IMR-90 (cell line): ENCODE results near the gene VKORC1L1. TPM values are rescaled to one million over a fixed set of nuclear protein-coding genes. Genes with fewer than 3 reads are reported as not detected.

Experiments used
- ATAC-seq: fragments of 200-7000 bp; cut with Tn5 transposase; 2 replicates; pipeline ENCODE4 v1.9.1; 2020; ENCODE audit warnings: low read depth, mild to moderate bottlenecking, moderate library complexity
- BruUV-seq: library from RNA; stranded (reverse); fragments of 400-500 nt; replicated peaks from 2 replicates; lab custom pipeline; 2021; lab: Mats Ljungman, UMichigan
- CTCF ChIA-PET: fragments of 300-600 bp; formaldehyde crosslinking; extraction: SDS; loops from one replicate; lab custom pipeline; 2021; ENCODE audit warnings: antibody characterized with exemption; lab: Yijun Ruan, JAX
- POLR2A ChIA-PET: fragments of 300-600 bp; sonication (Branson Sonifier 250); formaldehyde crosslinking; loops from one replicate; lab custom pipeline; 2022; ENCODE audit warnings: antibody characterized with exemption; ENCODE audit not compliant: unreplicated experiment; lab: Charles Lee
- DNase-seq: peaks from one replicate; pipeline ENCODE4 v3.0.0; 2013
- H2AFZ ChIP-seq: replicated peaks from 2 replicates; pipeline ENCODE3; 2013; ENCODE audit warnings: low read length, mild to moderate bottlenecking; ENCODE audit not compliant: poor library complexity
- H2AK5ac ChIP-seq: 2 replicates; pipeline ENCODE4 v1.6.1; 2013; ENCODE audit warnings: low read depth, low read length, inconsistent platforms
- H2AK9ac ChIP-seq: replicated peaks from 2 replicates; pipeline ENCODE3; 2013; ENCODE audit warnings: mild to moderate bottlenecking, low read depth, low read length, moderate library complexity; ENCODE audit not compliant: poor library complexity
- H2BK120ac ChIP-seq: 2 replicates; pipeline ENCODE4 v1.6.1; 2013; ENCODE audit warnings: low read depth, low read length, inconsistent platforms
- H2BK15ac ChIP-seq: 3 replicates; pipeline ENCODE4 v1.6.1; 2013; ENCODE audit warnings: low read depth, low read length, inconsistent platforms
- H2BK20ac ChIP-seq: 2 replicates; pipeline ENCODE4 v1.6.1; 2013; ENCODE audit warnings: low read depth, mild to moderate bottlenecking, inconsistent platforms, low read length, moderate library complexity
- H2BK5ac ChIP-seq: 2 replicates; pipeline ENCODE4 v1.6.1; 2013; ENCODE audit warnings: mild to moderate bottlenecking, low read depth, low read length, inconsistent platforms; ENCODE audit not compliant: poor library complexity, severe bottlenecking
- H3K14ac ChIP-seq: replicated peaks from 2 replicates; pipeline ENCODE4 v1.6.1; 2013; ENCODE audit warnings: low read depth, low read length, inconsistent platforms
- H3K18ac ChIP-seq: 2 replicates; pipeline ENCODE4 v1.6.1; 2013; ENCODE audit warnings: low read depth, low read length, control low read depth
- H3K23ac ChIP-seq: 2 replicates; pipeline ENCODE4 v1.6.1; 2013; ENCODE audit warnings: low read depth, low read length, inconsistent platforms
- H3K27ac ChIP-seq: 2 replicates; pipeline ENCODE4 v1.5.1; 2013; ENCODE audit warnings: mild to moderate bottlenecking, control low read depth, low read length; ENCODE audit not compliant: insufficient read depth
- H3K27me3 ChIP-seq: 2 replicates; pipeline ENCODE4 v1.6.1; 2013; ENCODE audit warnings: low read length; ENCODE audit not compliant: control insufficient read depth, insufficient read depth
- H3K36me3 ChIP-seq: 2 replicates; pipeline ENCODE4 v1.6.1; 2013; ENCODE audit warnings: low read length, mixed read lengths; ENCODE audit not compliant: control insufficient read depth, insufficient read depth
- H3K4ac ChIP-seq: 2 replicates; pipeline ENCODE4 v1.6.1; 2013; ENCODE audit warnings: low read depth, low read length, inconsistent platforms
- H3K4me1 ChIP-seq: 2 replicates; pipeline ENCODE4 v1.6.1; 2013; ENCODE audit warnings: low read length, mixed read lengths; ENCODE audit not compliant: control insufficient read depth, insufficient read depth
- H3K4me2 ChIP-seq: 2 replicates; pipeline ENCODE4 v1.6.1; 2013; ENCODE audit warnings: low read depth, mild to moderate bottlenecking, control low read depth, low read length, moderate library complexity
- H3K4me3 ChIP-seq: 2 replicates; pipeline ENCODE4 v1.5.1; 2013; ENCODE audit warnings: low read depth, mild to moderate bottlenecking, control low read depth, low read length, moderate library complexity; ENCODE audit not compliant: insufficient read depth
- H3K56ac ChIP-seq: 2 replicates; pipeline ENCODE4 v1.6.1; 2013; ENCODE audit warnings: low read length, inconsistent platforms; ENCODE audit not compliant: insufficient read depth; ENCODE audit errors: extremely low read depth
- H3K79me1 ChIP-seq, 2 experiments: 2 replicates each; pipeline ENCODE4 v1.6.1; 2013; ENCODE audit warnings: low read length in 2 of 2, inconsistent platforms in 1 of 2, low read depth in 1 of 2
- H3K9ac ChIP-seq: 2 replicates; pipeline ENCODE4 v1.6.1; 2013; ENCODE audit warnings: low read depth, low read length, control low read depth
- H3K9me1 ChIP-seq: 2 replicates; pipeline ENCODE4 v1.6.1; 2013; ENCODE audit warnings: low read length, inconsistent platforms; ENCODE audit not compliant: insufficient read depth
- H3K9me3 ChIP-seq: 2 replicates; pipeline ENCODE4 v1.6.1; 2013; ENCODE audit warnings: low read length; ENCODE audit not compliant: control insufficient read depth, insufficient read depth
- H4K20me1 ChIP-seq: 2 replicates; pipeline ENCODE4 v1.6.1; 2013; ENCODE audit warnings: low read length, inconsistent platforms; ENCODE audit not compliant: insufficient read depth
- H4K5ac ChIP-seq: 2 replicates; pipeline ENCODE4 v1.6.1; 2013; ENCODE audit warnings: mild to moderate bottlenecking, low read depth, low read length, control low read depth
- H4K8ac ChIP-seq, 2 experiments: 2 replicates each; pipeline ENCODE4 v1.6.1; 2013; ENCODE audit warnings: low read depth in 2 of 2, low read length in 2 of 2, control low read depth in 1 of 2, inconsistent platforms in 1 of 2
- H4K91ac ChIP-seq: 2 replicates; pipeline ENCODE4 v1.6.1; 2013; ENCODE audit warnings: low read depth, low read length, inconsistent platforms; ENCODE audit not compliant: insufficient read depth
- BHLHE40 ChIP-seq: fragments of 150-350 bp; IDR thresholded peaks from 2 replicates; pipeline ENCODE4 v1.6.1; 2016; ENCODE audit warnings: mild to moderate bottlenecking, low read depth, low read length
- CHD1 ChIP-seq: IDR thresholded peaks from 2 replicates; pipeline ENCODE4 v1.6.1; 2012; ENCODE audit warnings: low read depth, low read length, improper control_type of control experiment
- MAFK ChIP-seq: IDR thresholded peaks from 2 replicates; pipeline ENCODE4 v1.6.1; 2012; ENCODE audit warnings: low read depth, low read length, improper control_type of control experiment
- MAZ ChIP-seq: IDR thresholded peaks from 2 replicates; pipeline ENCODE4 v1.6.1; 2012; ENCODE audit warnings: low read depth, mild to moderate bottlenecking, low read length, improper control_type of control experiment, moderate library complexity, borderline replicate concordance
- NFE2L2 ChIP-seq: fragments of 150-350 bp; IDR thresholded peaks from 2 replicates; pipeline ENCODE4 v1.6.1; 2016; ENCODE audit warnings: low read depth, mild to moderate bottlenecking, low read length
- POLR2A ChIP-seq: IDR thresholded peaks from 2 replicates; pipeline ENCODE4 v1.6.1; 2012; ENCODE audit warnings: mild to moderate bottlenecking, low read depth, low read length
- RCOR1 ChIP-seq: IDR thresholded peaks from 2 replicates; pipeline ENCODE4 v1.6.1; 2012; ENCODE audit warnings: mild to moderate bottlenecking, low read length, improper control_type of control experiment; ENCODE audit not compliant: insufficient replicate concordance
- SMC3 ChIP-seq: fragments of 150-350 bp; IDR thresholded peaks from 2 replicates; pipeline ENCODE4 v1.6.1; 2016; ENCODE audit warnings: low read depth, mild to moderate bottlenecking, antibody characterized with exemption, low read length, moderate library complexity
- WGBS, 2 experiments: methylation state at CpG; one replicate each; pipeline versions ENCODE4 v1.1.5 to v1.1.7; 2013; ENCODE audit warnings: missing lambda C conversion rate in 2 of 2; ENCODE audit not compliant: insufficient read length in 1 of 2; ENCODE audit errors: extremely low coverage in 2 of 2; 5-methylcytosine and 5-hydroxymethylcytosine counted together
- dilution Hi-C: fragments of 300-500 bp; cut with HindIII; formaldehyde crosslinking; loops from one replicate; pipeline ENCODE4 v1.14.3; 2018; ENCODE audit warnings: low sequenced_read_pairs; ENCODE audit not compliant: unreplicated experiment
- in situ Hi-C: fragments of 300-500 bp; cut with MboI; formaldehyde crosslinking; loops from 3 replicates; pipeline ENCODE4 v1.14.3; 2019; ENCODE audit warnings: low sequenced_read_pairs, inconsistent platforms, mixed read lengths
- intact Hi-C: fragments of 100-400 bp; cut with micrococcal nuclease; formaldehyde crosslinking; loops from 2 replicates; pipeline ENCODE4 v1.10.0; 2022
- polyA plus RNA-seq, 3 experiments: library from polyadenylated mRNA; depleted of rRNA; stranded (reverse); fragments of >200 nt; gene quantifications; 2 replicates each; pipeline ENCODE4 v1.2.3, GENCODE V29; 2012; ENCODE audit warnings: low replicate concordance in 1 of 3
- total RNA-seq: library from RNA; depleted of rRNA; stranded (reverse); fragments of >200 nt; gene quantifications from 2 replicates; pipeline ENCODE4 v1.2.3, GENCODE V29; 2012

VKORC1L1 gene
- total and polyA plus RNA-seq, 2 of the 4 experiments (the other 2 are of a cell fraction) = 12.5 to 14.5 TPM

DNA sequence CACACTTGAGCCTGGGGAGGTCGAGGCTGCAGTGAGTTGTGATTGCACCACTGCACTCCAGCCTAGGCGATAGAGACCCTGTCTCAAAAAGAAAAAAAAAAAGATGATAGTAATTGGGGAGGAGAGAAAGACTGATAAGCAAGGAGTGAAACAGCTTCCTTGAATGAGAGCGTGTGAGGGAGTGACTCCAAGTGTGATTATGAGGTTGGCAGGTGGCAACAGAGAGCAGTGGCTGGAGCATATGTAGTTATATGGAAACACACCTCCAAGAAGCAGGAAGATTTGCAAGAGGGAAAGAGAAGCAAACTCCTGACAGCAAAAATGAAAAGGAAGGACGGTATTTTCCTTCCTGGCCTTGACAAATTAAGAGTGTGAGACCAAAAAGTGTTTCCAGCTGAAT is 50.4 kb downstream of the VKORC1L1 start:
- CTCF ChIA-PET = no interaction called here
- Histone ChIP-seq H2AK9ac (no peak overlapping the region), H2BK20ac (no peak overlapping the region), H3K9me3 (no peaks in the 10 kb centered on the region), H3K23ac (no peak overlapping the region), H2AFZ (no peak overlapping the region), H4K5ac (no peak overlapping the region), H3K4ac (no peak overlapping the region), H3K4me1 (no peaks in the 10 kb centered on the region), H3K9me1 (no peaks in the 10 kb centered on the region), H3K36me3 (no peaks in the 10 kb centered on the region; the same call in 1 of the 2 replicates), H2AK5ac (no peak overlapping the region), H4K8ac (no peak overlapping the region), H3K14ac (no peak overlapping the region), H3K4me2 (no peak overlapping the region), H3K27ac (no peak overlapping the region), H3K9ac (no peak overlapping the region), H4K91ac (no peak overlapping the region), H2BK5ac (no peak overlapping the region), H3K18ac (no peak overlapping the region), H4K20me1 (peaks cover 26% of the 10 kb centered on the region), H3K27me3 (no peaks in the 10 kb centered on the region), H2BK120ac (no peak overlapping the region), H3K56ac (no peak overlapping the region), H3K4me3 (no peak overlapping the region), H3K79me1 (peaks cover 29 to 65% of the 10 kb centered on the region in 2 experiments), H2BK15ac (no peak overlapping the region)
- WGBS, 2 experiments = 94% methylated on average over 3 of the region's 4 CpGs; no CpG with 5 or more reads in 1 of the 2 experiments
- ATAC-seq = no peak
- in situ Hi-C loops (no loop called here), dilution Hi-C loops (no loop called here), intact Hi-C loops (no loop called here)
- POLR2A ChIA-PET = no interaction called here
- no peak for TF ChIP-seq POLR2A
- no peak for TF ChIP-seq MAZ
- no peak for TF ChIP-seq NFE2L2
- no peak for TF ChIP-seq SMC3
- no peak for TF ChIP-seq MAFK
- TF ChIP-seq CHD1 = no peak
- TF ChIP-seq RCOR1 = no peak
- no peak for TF ChIP-seq BHLHE40
- BruUV-seq = no TSS peak
- no peak for DNase-seq
